Naive thymus-derived CD8-positive, alpha-beta T cell (primary cell): ENCODE measurements around the gene PPP1R13B. TPM values are rescaled to one million over a fixed set of nuclear protein-coding genes. Genes with fewer than 3 reads are reported as not detected.
A peak's percentile ranks its signal among the peaks of the same experiment; 100 is the strongest.

Source experiments
- ATAC-seq, 2 donors: fragments of 150-1000 bp; cut with Tn5 transposase in 1 of 2; sonication (Bioruptor Pico), chemical (Tn5 transposase) in 1 of 2; 1 replicate in 1 of 2; 2 replicates in 1 of 2; pipeline ENCODE4 v1.10.0; 2021; ENCODE audit warnings: mild to moderate bottlenecking in 2 of 2, moderate library complexity in 2 of 2
- POLR2A ChIA-PET: fragments of 350-600 bp; sonication (Branson Sonifier 250); formaldehyde crosslinking; loops from one replicate; lab custom pipeline; 2021; ENCODE audit warnings: antibody characterized with exemption; lab: Charles Lee
- DNase-seq, 10 donors: peaks; one replicate each; pipeline versions ENCODE4 v3.0.0 to v3.0.0-alpha.2; 2020 to 2022
- H3K27ac Mint-ChIP-seq, 10 donors: one replicate each; pipeline ENCODE4 v1.8.0; 2020 to 2022; ENCODE audit warnings: mild to moderate bottlenecking in 10 of 10, mixed read lengths in 10 of 10, moderate library complexity in 4 of 10, inconsistent platforms in 1 of 10
- H3K27me3 Mint-ChIP-seq, 5 donors: one replicate each; pipeline ENCODE4 v1.8.0; 2021 to 2022; ENCODE audit warnings: mixed read lengths in 5 of 5
- H3K36me3 Mint-ChIP-seq, 3 donors: one replicate each; pipeline ENCODE4 v1.8.0; 2020 to 2022; ENCODE audit warnings: mixed read lengths in 3 of 3, mild to moderate bottlenecking in 2 of 3, inconsistent platforms in 1 of 3
- H3K4me1 Mint-ChIP-seq, 4 donors: one replicate each; pipeline ENCODE4 v1.8.0; 2021 to 2022; ENCODE audit warnings: mixed read lengths in 4 of 4
- H3K4me3 Mint-ChIP-seq, 10 donors: one replicate each; pipeline ENCODE4 v1.8.0; 2020 to 2022; ENCODE audit warnings: mild to moderate bottlenecking in 10 of 10, mixed read lengths in 10 of 10, moderate library complexity in 6 of 10, inconsistent platforms in 1 of 10
- H3K9me3 Mint-ChIP-seq, 9 donors: one replicate each; pipeline ENCODE4 v1.8.0; 2020 to 2022; ENCODE audit warnings: mixed read lengths in 9 of 9, mild to moderate bottlenecking in 3 of 9, inconsistent platforms in 1 of 9, moderate library complexity in 1 of 9
- polyA plus RNA-seq, 3 donors: library from polyadenylated mRNA; unstranded; fragments of 300-500 nt; fragmentation: Illumina TruSeq; gene quantifications; one replicate each; pipeline ENCODE4 v1.2.3, GENCODE V29; 2021
- total RNA-seq, 8 experiments: library from RNA in 2 of 8; stranded (reverse) in 2 of 8; gene quantifications; one replicate each; pipeline ENCODE4 v1.2.3 and lab custom pipeline; 2021 to 2026

Gene PPP1R13B
- total and polyA plus RNA-seq, 5 experiments from 2014 or later, result 2.5 to 40.3 (median 6.8) TPM

GRCh38 chr14:103887557-103888115, 40.3 kb upstream of the PPP1R13B start:
- Mint-ChIP-seq H3K27me3 (no peaks in the 10 kb centered on the region), H3K9me3 (no peaks in the 10 kb centered on the region), H3K27ac (no peak overlapping the region), H3K4me3 (no peak overlapping the region), H3K4me1 (no peaks in the 10 kb centered on the region), H3K36me3 (no peaks in the 10 kb centered on the region)
- DNase-seq (no peak), ATAC-seq (no peak)
- POLR2A ChIA-PET, result interaction anchor here (0.6 kb wide), 1 partner anchor 72 kb away, joined by 6 read pairs; no protein-coding TSS in a partner anchor

DNA sequence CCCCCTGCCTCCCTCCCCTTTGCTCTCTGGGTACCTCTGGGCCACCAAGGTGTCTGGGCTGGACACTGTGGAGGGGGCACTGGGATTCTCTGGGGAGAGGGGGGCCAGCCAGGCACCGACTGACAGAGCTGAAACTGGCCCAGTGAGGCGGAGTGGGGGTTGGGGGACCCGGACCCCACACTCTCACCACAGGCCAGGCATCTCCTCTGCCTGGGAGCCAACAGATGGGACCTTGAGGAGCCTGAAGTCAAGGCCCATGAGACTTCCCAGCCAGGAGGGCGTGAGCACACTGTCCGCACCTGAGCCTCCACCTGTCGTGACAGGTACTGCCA, 39.8 kb upstream of the PPP1R13B start:
- Mint-ChIP-seq H3K27me3 (no peaks in the 10 kb centered on the region), H3K9me3 (no peaks in the 10 kb centered on the region), H3K36me3 (no peaks in the 10 kb centered on the region), H3K27ac (no peak overlapping the region), H3K4me3 (no peak overlapping the region), H3K4me1 (peaks cover 0 to under 1% (median 0%) of the 10 kb centered on the region in 4 donors)
- no peak for ATAC-seq
- DNase-seq, result no peak
- POLR2A ChIA-PET, result interaction anchor here (0.6 kb wide), 1 partner anchor 71 kb away, joined by 6 read pairs; no protein-coding TSS in a partner anchor

DNA sequence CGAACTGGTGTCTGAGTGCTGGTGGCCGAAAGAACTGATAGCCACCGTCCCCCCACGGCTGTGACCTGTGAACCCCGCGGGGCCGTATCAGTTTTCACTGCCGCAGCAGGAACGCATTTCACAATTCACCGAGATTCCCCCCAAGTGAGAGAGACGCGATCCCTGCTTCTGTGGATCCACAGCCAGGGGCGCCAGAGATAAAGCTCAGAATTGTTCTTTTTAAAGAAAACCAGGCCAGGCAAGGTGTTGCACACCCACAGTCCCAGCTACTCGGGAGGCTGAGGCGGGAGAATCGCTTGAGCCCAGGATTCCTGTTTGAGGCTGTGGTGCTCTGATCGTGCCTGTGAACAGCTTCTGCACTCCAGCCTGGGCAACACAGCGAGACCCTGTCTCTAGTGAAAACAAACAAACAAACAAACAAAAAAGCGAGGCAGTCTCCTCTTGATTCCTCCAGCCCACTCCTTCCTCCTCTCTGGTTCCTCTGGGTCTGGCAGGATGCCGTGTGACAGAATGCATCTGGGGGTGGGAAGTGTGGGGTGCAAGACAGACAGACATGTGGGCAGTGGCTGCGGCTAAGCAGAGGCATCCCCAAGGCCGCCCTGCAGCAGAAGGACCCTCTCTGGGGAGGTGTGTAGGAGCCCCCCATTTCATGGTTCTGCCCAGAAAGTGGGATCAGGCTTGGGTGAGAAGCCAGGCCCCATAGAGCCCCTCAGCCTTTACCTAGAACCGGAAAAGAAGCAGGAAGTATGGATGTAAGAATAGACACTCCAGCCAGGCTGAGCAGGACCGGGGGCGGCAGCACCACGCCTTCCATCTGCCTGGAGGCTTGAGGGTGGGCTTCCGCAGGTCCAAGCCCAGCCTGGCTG, 39.2 kb upstream of the PPP1R13B start:
- ATAC-seq (no peak), DNase-seq (no peak)
- Mint-ChIP-seq H3K36me3 (no peaks in the 10 kb centered on the region), H3K9me3 (no peaks in the 10 kb centered on the region), H3K27me3 (no peaks in the 10 kb centered on the region), H3K27ac (peak overlapping the region in 2 of 10 donors; percentile 4 to 50), H3K4me1 (peaks cover 0 to 2% (median 0%) of the 10 kb centered on the region in 4 donors), H3K4me3 (no peak overlapping the region)
- POLR2A ChIA-PET, result no interaction called here

DNA sequence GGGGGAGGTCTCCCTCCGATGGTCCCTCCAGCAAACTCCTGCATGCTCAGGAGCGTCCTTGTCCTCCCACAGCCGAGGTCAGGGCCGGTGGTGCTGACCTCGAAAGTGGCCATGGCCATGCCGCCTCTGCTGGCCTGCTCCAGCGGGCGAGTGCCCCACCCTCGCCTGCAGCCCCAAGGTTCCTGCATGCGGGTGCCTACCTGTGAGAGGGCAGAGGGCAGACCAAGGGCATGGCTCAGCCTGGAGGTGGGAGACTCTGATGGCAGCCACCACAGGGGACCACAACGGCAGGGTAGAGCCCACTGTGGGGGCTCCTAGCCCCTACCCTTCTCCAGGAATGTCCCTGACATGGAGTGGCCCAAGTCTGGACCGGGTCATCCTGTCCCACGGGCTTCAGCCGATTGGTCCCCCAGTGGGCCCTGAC, 38.1 kb upstream of the PPP1R13B start:
- H3K4me1 Mint-ChIP-seq, result peaks cover 4 to 10% (median 8%) of the 10 kb centered on the region in 4 donors
- no peaks in the 10 kb centered on the region for H3K9me3 Mint-ChIP-seq
- POLR2A ChIA-PET, result no interaction called here
- H3K27ac Mint-ChIP-seq, result no peak overlapping the region
- no peaks in the 10 kb centered on the region for H3K36me3 Mint-ChIP-seq
- ATAC-seq (no peak), DNase-seq (no peak)
- no peak overlapping the region for H3K4me3 Mint-ChIP-seq
- H3K27me3 Mint-ChIP-seq, result no peaks in the 10 kb centered on the region

DNA sequence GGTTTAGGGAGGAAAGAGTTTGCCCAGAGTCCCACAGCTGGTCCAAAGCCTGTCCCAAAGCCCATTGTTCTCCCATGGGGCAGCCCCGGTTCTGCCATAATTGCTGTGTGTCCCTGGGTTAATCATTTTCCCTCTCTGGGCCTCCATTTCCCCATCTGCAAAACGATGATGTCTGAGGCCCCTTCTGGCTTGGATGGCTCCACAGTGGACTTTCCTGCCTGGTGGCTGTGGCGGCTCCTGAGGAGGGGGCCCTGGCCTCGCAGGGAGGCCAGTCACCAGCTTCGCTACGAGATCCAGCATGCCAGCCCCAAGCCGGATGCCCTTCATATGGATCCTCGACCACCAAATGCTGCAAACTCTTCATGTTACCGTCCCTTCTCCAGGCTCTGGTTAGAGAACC, 37.5 kb upstream of the PPP1R13B start:
- ATAC-seq (no peak), DNase-seq (no peak)
- no peaks in the 10 kb centered on the region for H3K36me3 Mint-ChIP-seq
- POLR2A ChIA-PET, result interaction anchor here (0.5 to 0.6 kb wide), 2 partner anchors 65 to 1734 kb away, joined by 3 to 6 read pairs; no protein-coding TSS in a partner anchor
- no peaks in the 10 kb centered on the region for H3K27me3 Mint-ChIP-seq
- H3K4me1 Mint-ChIP-seq, result peaks cover 4 to 17% (median 14%) of the 10 kb centered on the region in 4 donors
- H3K9me3 Mint-ChIP-seq, result no peaks in the 10 kb centered on the region
- H3K4me3 Mint-ChIP-seq, result no peak overlapping the region
- peak overlapping the region in 1 of 10 donors; percentile 72 for H3K27ac Mint-ChIP-seq

GRCh38 chr14:103883263-103883523, 35.8 kb upstream of the PPP1R13B start:
- no peaks in the 10 kb centered on the region for H3K27me3 Mint-ChIP-seq
- ATAC-seq (no peak), DNase-seq (no peak)
- H3K36me3 Mint-ChIP-seq, result no peaks in the 10 kb centered on the region
- POLR2A ChIA-PET, result interaction anchor here (0.6 kb wide), 1 partner anchor 20 kb away, joined by 5 read pairs; no protein-coding TSS in a partner anchor
- H3K27ac Mint-ChIP-seq, result no peak overlapping the region
- no peaks in the 10 kb centered on the region for H3K9me3 Mint-ChIP-seq
- H3K4me1 Mint-ChIP-seq, result peaks cover 7 to 25% (median 21%) of the 10 kb centered on the region in 4 donors
- H3K4me3 Mint-ChIP-seq, result no peak overlapping the region

- DNase-seq (no peak), ATAC-seq (no peak)
- Mint-ChIP-seq H3K9me3 (no peaks in the 10 kb centered on the region), H3K27ac (peak overlapping the region in 2 of 10 donors; percentile 13 to 56), H3K4me1 (peaks cover 7 to 25% (median 21%) of the 10 kb centered on the region in 4 donors), H3K4me3 (no peak overlapping the region), H3K27me3 (no peaks in the 10 kb centered on the region), H3K36me3 (no peaks in the 10 kb centered on the region)
- POLR2A ChIA-PET, result no interaction called here
Observed at GRCh38 chr14:103882503-103883262, 35.3 kb upstream of the PPP1R13B start.

DNA sequence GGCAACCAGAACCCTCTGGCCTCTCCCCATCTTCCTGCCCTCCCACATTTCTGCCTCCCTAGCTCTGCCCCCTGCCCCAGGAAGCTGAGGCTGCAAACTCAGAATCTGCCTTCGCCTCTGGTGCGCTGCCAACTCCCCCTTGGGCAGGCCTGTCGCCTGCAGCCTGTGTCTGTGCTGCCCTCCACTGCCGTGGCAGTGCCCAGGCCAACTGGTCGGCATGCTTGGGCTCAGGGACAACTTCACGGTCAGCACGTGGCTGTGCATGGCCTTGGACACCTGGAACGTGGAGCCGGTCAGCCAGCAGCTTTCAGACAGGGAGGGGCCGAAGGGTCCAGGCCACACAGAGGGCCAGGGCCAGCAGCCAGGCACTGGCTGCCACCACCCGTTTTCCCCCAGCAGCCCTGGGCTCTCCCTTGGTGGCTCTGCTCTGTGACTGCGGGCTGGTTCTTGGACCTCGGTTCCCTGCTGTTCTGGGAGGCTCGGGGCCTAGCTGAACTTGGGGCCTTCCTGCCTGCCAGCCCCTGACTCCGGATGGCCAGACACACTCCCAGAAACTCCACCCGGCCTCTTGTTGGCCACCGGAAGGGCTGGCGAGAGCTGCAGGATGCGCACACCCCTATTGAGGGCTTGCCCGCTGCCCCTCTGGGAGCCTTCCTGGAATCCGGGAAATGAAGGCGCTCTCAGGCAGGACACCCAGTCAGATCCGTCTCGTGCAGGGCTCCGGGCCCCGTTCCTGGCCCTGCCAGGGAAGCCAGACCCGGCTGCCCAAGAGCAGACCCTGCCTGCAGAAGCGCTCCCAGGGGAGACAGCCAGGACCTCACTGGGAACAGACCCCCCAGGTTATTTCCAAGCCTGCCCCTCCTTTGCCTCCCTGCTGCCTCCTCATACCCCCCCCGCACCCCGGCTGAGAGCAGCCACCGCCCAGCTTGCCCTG, 34.2 kb upstream of the PPP1R13B start:
- peaks cover 7 to 25% (median 21%) of the 10 kb centered on the region in 4 donors for H3K4me1 Mint-ChIP-seq
- POLR2A ChIA-PET, result interaction anchor here (1.0 to 1.4 kb wide), 3 partner anchors 9 to 33 kb away, joined by 3 to 4 read pairs (median 4); no protein-coding TSS in a partner anchor
- H3K27me3 Mint-ChIP-seq, result no peaks in the 10 kb centered on the region
- H3K27ac Mint-ChIP-seq, result peak overlapping the region in 5 of 10 donors; percentile 18 to 74 (median 48)
- DNase-seq (no peak), ATAC-seq (no peak)
- H3K36me3 Mint-ChIP-seq, result no peaks in the 10 kb centered on the region
- H3K9me3 Mint-ChIP-seq, result no peaks in the 10 kb centered on the region
- H3K4me3 Mint-ChIP-seq, result peak overlapping the region in 7 of 10 donors; percentile 15 to 78 (median 57)

GRCh38 chr14:103880348-103881267, 33.2 kb upstream of the PPP1R13B start:
- Mint-ChIP-seq H3K9me3 (no peaks in the 10 kb centered on the region), H3K27me3 (no peaks in the 10 kb centered on the region), H3K36me3 (no peaks in the 10 kb centered on the region), H3K4me1 (peaks cover 7 to 27% (median 21%) of the 10 kb centered on the region in 4 donors), H3K4me3 (peak overlapping the region; percentile 72 to 85 (median 79)), H3K27ac (peak overlapping the region in 7 of 10 donors; percentile 44 to 80 (median 63))
- POLR2A ChIA-PET, result interaction anchor here (0.6 to 1.4 kb wide), 7 partner anchors 8 to 33 kb away, joined by 3 to 4 read pairs (median 3); no protein-coding TSS in a partner anchor
- DNase-seq, result peak; percentile 27 to 79 (median 50)
- peak; percentile 92 to 94 for ATAC-seq

DNA sequence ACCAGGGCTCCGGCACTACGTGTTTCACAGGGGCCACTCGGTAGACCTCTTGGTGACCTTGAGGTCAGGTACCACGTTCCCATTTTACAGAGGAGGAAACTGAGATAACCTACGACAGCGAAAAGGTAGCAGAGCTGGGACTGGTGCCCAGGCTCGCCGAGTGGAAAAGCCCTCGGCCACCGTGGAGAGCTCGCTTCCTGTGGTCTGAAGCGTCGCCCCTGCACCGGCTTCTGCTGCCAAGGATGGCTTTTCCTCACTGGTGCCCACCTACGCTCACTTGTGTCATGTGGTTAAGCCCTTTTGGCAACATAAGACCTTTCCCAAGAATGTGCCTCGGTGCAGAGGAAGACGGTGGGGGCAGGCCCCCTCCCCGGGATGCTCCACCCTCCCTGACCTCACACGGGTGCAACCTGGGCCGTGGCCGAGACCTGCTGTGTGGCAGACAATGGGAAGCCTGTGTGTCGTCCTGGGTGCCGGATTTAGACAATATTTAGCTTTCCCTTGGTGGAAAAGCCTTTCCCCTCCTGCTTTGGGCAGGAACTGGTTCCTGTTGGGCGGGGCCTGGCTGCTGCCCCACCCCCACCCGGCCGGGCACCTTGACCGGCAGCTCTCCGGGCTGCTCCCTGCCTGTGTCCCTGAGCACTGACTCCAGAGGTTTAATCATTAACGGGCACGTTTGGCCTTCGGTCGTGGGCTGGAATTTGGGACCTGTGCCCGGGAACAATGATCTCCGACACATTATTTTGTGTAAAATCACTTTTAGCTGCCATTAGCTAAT, 32.4 kb upstream of the PPP1R13B start:
- H3K27me3 Mint-ChIP-seq, result no peaks in the 10 kb centered on the region
- no peaks in the 10 kb centered on the region for H3K9me3 Mint-ChIP-seq
- POLR2A ChIA-PET, result interaction anchor here (0.5 to 1.4 kb wide), 6 partner anchors 9 to 29 kb away, joined by 3 to 6 read pairs (median 4); no protein-coding TSS in a partner anchor
- ATAC-seq (peak; percentile 34 to 49), DNase-seq (peak in 3 of 10 donors; percentile 5 to 15 (median 7))
- peak overlapping the region in 5 of 10 donors; percentile 24 to 79 (median 52) for H3K27ac Mint-ChIP-seq
- H3K36me3 Mint-ChIP-seq, result no peaks in the 10 kb centered on the region
- peaks cover 12 to 32% (median 25%) of the 10 kb centered on the region in 4 donors for H3K4me1 Mint-ChIP-seq
- peak overlapping the region; percentile 72 to 85 (median 79) for H3K4me3 Mint-ChIP-seq
